Neural cell (in vitro differentiated cells): ENCODE measurements around the gene NF1. TPM values are rescaled to one million over a fixed set of nuclear protein-coding genes. Genes with fewer than 3 reads are reported as not detected.

Experiments used
- H2AFZ ChIP-seq: fragments of 200-600, 300-800 bp; sonication (generic), shearing (Covaris generic); 2 replicates; pipeline ENCODE4 v1.6.0; 2014; ENCODE audit warnings: low read depth, mild to moderate bottlenecking, antibody characterized with exemption, low read length, moderate library complexity
- H3F3A ChIP-seq: fragments of 200-600 bp; shearing (Covaris generic); 2 replicates; pipeline ENCODE4 v1.6.1; 2016; ENCODE audit warnings: mild to moderate bottlenecking, moderate library complexity, mixed read lengths, antibody characterized with exemption, low read length; ENCODE audit not compliant: insufficient read depth, poor library complexity, severe bottlenecking
- H3K27ac ChIP-seq: fragments of 200-600, 300-800 bp; sonication (generic), shearing (Covaris generic); 2 replicates; pipeline ENCODE4 v1.5.1; 2014; ENCODE audit warnings: mild to moderate bottlenecking, low read length, moderate library complexity
- H3K27me3 ChIP-seq: fragments of 300-800, 200-600 bp; sonication (generic), shearing (Covaris generic); 2 replicates; pipeline ENCODE4 v1.6.0; 2014; ENCODE audit warnings: mild to moderate bottlenecking, low read depth, low read length, moderate library complexity; ENCODE audit not compliant: insufficient read depth
- H3K36me3 ChIP-seq: fragments of 300-800, 200-600 bp; sonication (generic), shearing (Covaris generic); 2 replicates; pipeline ENCODE4 v1.5.1; 2014; ENCODE audit warnings: mild to moderate bottlenecking, antibody characterized with exemption, low read length, moderate library complexity; ENCODE audit not compliant: insufficient read depth
- H3K4me2 ChIP-seq: fragments of 300-800, 200-600 bp; sonication (generic), shearing (Covaris generic); 2 replicates; pipeline ENCODE4 v1.6.0; 2014; ENCODE audit warnings: mild to moderate bottlenecking, low read length
- H3K4me3 ChIP-seq: fragments of 300-800, 200-600 bp; sonication (generic), shearing (Covaris generic); 2 replicates; pipeline ENCODE4 v1.5.1; 2014; ENCODE audit warnings: mild to moderate bottlenecking, low read length, moderate library complexity
- H3K79me2 ChIP-seq: fragments of 200-600 bp; shearing (Covaris generic); replicated peaks from 2 replicates; pipeline ENCODE4 v1.6.0; 2014; ENCODE audit warnings: mild to moderate bottlenecking, low read length, moderate library complexity; ENCODE audit not compliant: insufficient read depth
- H3K9ac ChIP-seq: fragments of 300-800, 200-600 bp; sonication (generic), shearing (Covaris generic); 2 replicates; pipeline ENCODE4 v1.6.1; 2016; ENCODE audit warnings: mild to moderate bottlenecking, low read length, mixed read lengths
- H3K9me2 ChIP-seq: fragments of 200-600 bp; shearing (Covaris generic); 2 replicates; pipeline ENCODE4 v1.6.1; 2016; ENCODE audit warnings: mild to moderate bottlenecking, low read length, mixed read lengths; ENCODE audit not compliant: insufficient read depth
- H3K9me3 ChIP-seq: fragments of 200-600, 300-800 bp; sonication (generic), shearing (Covaris generic); 2 replicates; pipeline ENCODE4 v1.6.1; 2016; ENCODE audit warnings: mild to moderate bottlenecking, mixed run types, low read length, moderate library complexity, mixed read lengths
- H4K20me1 ChIP-seq: fragments of 200-600 bp; shearing (Covaris generic); 2 replicates; pipeline ENCODE4 v1.6.1; 2016; ENCODE audit warnings: mild to moderate bottlenecking, mixed run types; ENCODE audit not compliant: insufficient read depth
- CTCF ChIP-seq: fragments of 450-650 bp; IDR thresholded peaks from 2 replicates; pipeline ENCODE4 v1.5.1; 2014; ENCODE audit warnings: antibody characterized with exemption, mild to moderate bottlenecking, moderate library complexity; ENCODE audit not compliant: poor library complexity, severe bottlenecking
- EP300 ChIP-seq: fragments of 450-650 bp; conservative IDR thresholded peaks from 2 replicates; pipeline ENCODE4 v1.6.1; 2014; ENCODE audit warnings: antibody characterized with exemption, mild to moderate bottlenecking, moderate library complexity; ENCODE audit not compliant: poor library complexity, severe bottlenecking
- EZH2 ChIP-seq: fragments of 200-600, 300-800 bp; shearing (Covaris generic), sonication (generic); IDR thresholded peaks from 2 replicates; pipeline ENCODE4 v1.6.1; 2014; ENCODE audit warnings: antibody characterized with exemption, low read length, borderline replicate concordance, mild to moderate bottlenecking; ENCODE audit not compliant: insufficient read depth, poor library complexity, severe bottlenecking
- MXI1 ChIP-seq: fragments of 450-650 bp; conservative IDR thresholded peaks from 2 replicates; pipeline ENCODE4 v1.6.1; 2014; ENCODE audit warnings: antibody characterized with exemption, mild to moderate bottlenecking; ENCODE audit not compliant: poor library complexity, severe bottlenecking
- POLR2AphosphoS5 ChIP-seq: IDR thresholded peaks from 2 replicates; pipeline ENCODE4 v1.6.1; 2012
- RAD21 ChIP-seq: fragments of 450-650 bp; conservative IDR thresholded peaks from 2 replicates; pipeline ENCODE4 v1.6.1; 2014; ENCODE audit warnings: antibody characterized with exemption, mild to moderate bottlenecking, moderate library complexity
- REST ChIP-seq: IDR thresholded peaks from 2 replicates; pipeline ENCODE4 v1.6.1; 2012; ENCODE audit warnings: borderline replicate concordance
- SMC3 ChIP-seq: fragments of 450-650 bp; conservative IDR thresholded peaks from 2 replicates; pipeline ENCODE4 v1.6.1; 2014; ENCODE audit warnings: antibody characterized with exemption, mild to moderate bottlenecking, moderate library complexity; ENCODE audit not compliant: poor library complexity
- TAF1 ChIP-seq: IDR thresholded peaks from 2 replicates; pipeline ENCODE4 v1.6.1; 2012; ENCODE audit warnings: low read depth
- polyA plus RNA-seq: library from polyadenylated mRNA; depleted of rRNA; stranded (reverse); fragments of >200 nt; gene quantifications from 2 replicates; pipeline ENCODE4 v1.2.3, GENCODE V29; 2014

NF1 gene
- polyA plus RNA-seq, 1 donor from 2014 or later: 22.4 TPM

- peaks cover 85% of the 10 kb centered on the region for H3K79me2 ChIP-seq
Observed at GRCh38 chr17:31105991-31106390, 11.2 kb downstream of the NF1 start.

GRCh38 chr17:31111183-31111582, 16.4 kb downstream of the NF1 start:
- no peak for TF ChIP-seq CTCF
- no peak for TF ChIP-seq MXI1
- no peak for TF ChIP-seq REST
- no peak for TF ChIP-seq TAF1
- TF ChIP-seq POLR2AphosphoS5: no peak
- TF ChIP-seq EP300: no peak
- TF ChIP-seq RAD21: no peak
- no peak for TF ChIP-seq SMC3
- no peak for TF ChIP-seq EZH2
- H2AFZ ChIP-seq: no peak overlapping the region
- H3K4me3 ChIP-seq: no peak overlapping the region
- no peaks in the 10 kb centered on the region for H3F3A ChIP-seq
- no peaks in the 10 kb centered on the region for H4K20me1 ChIP-seq
- H3K79me2 ChIP-seq: peaks cover 65% of the 10 kb centered on the region
- no peak overlapping the region for H3K4me2 ChIP-seq
- H3K9ac ChIP-seq: no peak overlapping the region
- H3K9me2 ChIP-seq: no peaks in the 10 kb centered on the region
- H3K27me3 ChIP-seq: no peaks in the 10 kb centered on the region
- H3K9me3 ChIP-seq: no peaks in the 10 kb centered on the region
- no peaks in the 10 kb centered on the region for H3K36me3 ChIP-seq
- no peak overlapping the region for H3K27ac ChIP-seq

More at GRCh38 chr17:31105991-31106390, 11.2 kb downstream of the NF1 start:
- H3K4me3 ChIP-seq: no peak overlapping the region
- no peak overlapping the region for H3K9ac ChIP-seq
- no peak overlapping the region for H2AFZ ChIP-seq
- no peaks in the 10 kb centered on the region for H3K9me2 ChIP-seq
- H3F3A ChIP-seq: no peaks in the 10 kb centered on the region
- H4K20me1 ChIP-seq: peaks cover 4% of the 10 kb centered on the region
- no peaks in the 10 kb centered on the region for H3K36me3 ChIP-seq
- no peaks in the 10 kb centered on the region for H3K9me3 ChIP-seq
- no peak for TF ChIP-seq CTCF
- TF ChIP-seq EZH2: no peak
- H3K27me3 ChIP-seq: no peaks in the 10 kb centered on the region
- no peak overlapping the region for H3K4me2 ChIP-seq
- H3K27ac ChIP-seq: no peak overlapping the region
